Hematopoietic multipotent progenitor cell treated with erythropoietin and hydrocortisone succinate and interleukin-3 and kit ligand, for 6 days (in vitro differentiated cells): ENCODE measurements around the gene WBP1L.
A peak's percentile ranks its signal among the peaks of the same experiment; 100 is the strongest.
"Not testable (repeated sequence)": the region's sequence is repeated elsewhere in the genome, so short reads cannot be mapped to it uniquely, and the experiment has no call there.

Experiments used
- DNase-seq: peaks from one replicate; pipeline ENCODE4 v3.0.0-alpha.2; 2015

Gene WBP1L

DNA sequence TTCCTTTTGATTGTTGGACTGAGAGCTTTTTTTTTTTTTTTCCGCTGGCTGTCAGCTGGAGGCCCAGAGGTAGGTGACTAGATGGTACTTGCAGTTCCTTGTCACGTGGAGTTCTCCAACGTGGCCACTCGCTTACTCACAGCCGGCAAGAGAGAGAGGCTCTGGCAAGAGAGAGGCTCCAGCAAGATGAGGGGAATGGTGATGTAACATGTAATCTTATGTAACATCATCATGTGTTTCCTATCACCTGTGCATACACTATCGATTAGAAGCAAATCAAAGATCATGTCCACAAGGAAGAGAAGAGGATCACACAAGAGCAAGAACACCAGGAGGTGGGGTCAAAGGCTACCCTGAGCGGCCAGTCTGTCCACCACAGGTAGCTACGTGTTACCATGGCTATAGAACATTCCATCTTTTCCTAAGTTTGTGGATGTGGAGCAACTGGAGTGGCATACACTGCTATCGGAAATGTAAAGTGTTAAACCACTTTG is 106.3 kb downstream of the WBP1L start:
- no peak for DNase-seq

DNA sequence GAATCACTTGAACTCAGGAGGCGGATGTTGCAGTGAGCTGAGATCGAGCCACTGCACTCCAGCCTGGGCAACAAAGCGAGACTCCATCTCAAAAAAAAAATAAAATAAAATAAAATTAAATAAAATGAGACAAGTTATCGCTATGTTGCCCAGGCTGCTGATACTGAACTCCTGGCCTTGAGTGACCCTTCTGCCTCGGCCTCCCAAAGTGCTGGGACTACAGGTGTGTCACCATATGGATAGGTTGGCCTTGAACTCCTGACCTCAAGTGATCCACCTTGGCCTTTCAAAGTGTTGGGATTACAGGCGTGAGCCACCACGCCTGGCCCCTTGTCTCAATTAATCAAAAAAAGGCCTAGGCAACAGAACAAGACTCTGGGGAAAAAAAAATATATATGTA is 109.5 kb downstream of the WBP1L start:
- DNase-seq = not testable (repeated sequence)

GRCh38 chr10:102855731-102856436 is 112.1 kb downstream of the WBP1L start:
- DNase-seq = peak; percentile 37

- no peak for DNase-seq
Observed at GRCh38 chr10:102856758-102857424, 113.1 kb downstream of the WBP1L start.

GRCh38 chr10:102859911-102860310 is 116.2 kb downstream of the WBP1L start:
- no peak for DNase-seq

DNA sequence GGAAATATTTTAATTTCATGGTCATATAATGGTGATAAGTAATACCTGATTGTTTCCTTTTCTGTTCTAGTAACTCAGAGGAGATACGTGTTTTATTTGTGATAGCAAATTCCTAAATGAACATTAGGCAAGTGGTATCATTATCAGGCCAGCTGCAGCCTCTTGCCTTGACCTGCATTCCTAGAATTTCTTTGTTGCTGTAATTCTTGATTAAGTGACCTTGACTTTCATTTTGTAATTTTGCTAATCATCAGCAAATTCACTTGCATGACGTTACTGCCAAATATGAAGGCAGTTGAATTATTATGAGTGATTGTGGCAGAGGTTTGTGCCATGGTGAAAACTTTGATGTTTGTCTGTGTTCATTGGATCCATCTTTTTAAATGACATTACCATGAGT is 119.9 kb downstream of the WBP1L start:
- peak; percentile 70 for DNase-seq

- no peak for DNase-seq
Observed at GRCh38 chr10:102865620-102866019, 121.9 kb downstream of the WBP1L start.
